CD14-positive monocyte (primary cell): Measurements from ENCODE around the gene HSPA1L. TPM values are rescaled to one million over a fixed set of nuclear protein-coding genes. Genes with fewer than 3 reads are reported as not detected.
A peak's percentile ranks its signal among the peaks of the same experiment; 100 is the strongest.

Experiments
- DNase-seq, 3 donors: peaks; one replicate each; pipeline ENCODE4 v3.0.0-alpha.2; 2011 to 2022
- H2AFZ ChIP-seq: 2 replicates; pipeline ENCODE4 v1.6.0; 2012; ENCODE audit warnings: mild to moderate bottlenecking, low read depth, low read length, inconsistent platforms; ENCODE audit not compliant: insufficient read depth, poor library complexity, severe bottlenecking
- H3K27ac ChIP-seq, 2 donors: 1 replicate in 1 of 2; 2 replicates in 1 of 2; pipeline ENCODE4 v1.5.1; 2012 to 2013; ENCODE audit warnings: low read length in 2 of 2, control low read depth in 1 of 2, inconsistent platforms in 1 of 2, low read depth in 1 of 2, mild to moderate bottlenecking in 1 of 2
- H3K27me3 ChIP-seq, 2 donors: one replicate each; pipeline versions ENCODE4 v1.6.0 to v1.6.1; 2011 to 2013; ENCODE audit warnings: low read length in 2 of 2; ENCODE audit not compliant: control insufficient read depth in 2 of 2, insufficient read depth in 2 of 2
- H3K36me3 ChIP-seq, 2 donors: replicated peaks in 1 of 2; 1 replicate in 1 of 2; 2 replicates in 1 of 2; pipeline versions ENCODE4 v1.5.1 to v1.6.1; 2012 to 2013; ENCODE audit warnings: low read length in 2 of 2, control low read depth in 1 of 2, inconsistent platforms in 1 of 2, mild to moderate bottlenecking in 1 of 2; ENCODE audit not compliant: insufficient read depth in 2 of 2, control insufficient read depth in 1 of 2
- H3K4me1 ChIP-seq, 2 donors: 1 replicate in 1 of 2; 2 replicates in 1 of 2; pipeline versions ENCODE4 v1.5.1 to v1.6.1; 2012 to 2013; ENCODE audit warnings: low read length in 2 of 2, control low read depth in 1 of 2, inconsistent platforms in 1 of 2, mild to moderate bottlenecking in 1 of 2, moderate library complexity in 1 of 2; ENCODE audit not compliant: insufficient read depth in 2 of 2, control insufficient read depth in 1 of 2
- H3K4me2 ChIP-seq: replicated peaks from 2 replicates; pipeline ENCODE3; 2012; ENCODE audit warnings: low read length, moderate library complexity, mild to moderate bottlenecking; ENCODE audit not compliant: poor library complexity, severe bottlenecking; ENCODE audit errors: extremely low read depth
- H3K4me3 ChIP-seq, 3 experiments: fragments of 200-600 bp in 1 of 3; sonication (generic) in 1 of 3; replicated peaks in 1 of 3; 1 replicate in 2 of 3; 2 replicates in 1 of 3; pipeline ENCODE4 v1.5.1; 2011 to 2013; ENCODE audit warnings: low read length in 3 of 3, mild to moderate bottlenecking in 3 of 3, control low read depth in 2 of 3, low read depth in 2 of 3, inconsistent platforms in 1 of 3, moderate library complexity in 1 of 3
- H3K79me2 ChIP-seq: 2 replicates; pipeline ENCODE4 v1.6.0; 2012; ENCODE audit warnings: mild to moderate bottlenecking, control low read depth, inconsistent platforms, low read length, moderate library complexity; ENCODE audit not compliant: insufficient read depth
- H3K9ac ChIP-seq: 2 replicates; pipeline ENCODE4 v1.6.0; 2017; ENCODE audit warnings: low read length, mild to moderate bottlenecking; ENCODE audit not compliant: insufficient read depth, poor library complexity, severe bottlenecking
- H3K9me3 ChIP-seq, 2 donors: replicated peaks in 1 of 2; 1 replicate in 1 of 2; 2 replicates in 1 of 2; pipeline versions ENCODE4 v1.5.1 to v1.6.1; 2012 to 2013; ENCODE audit warnings: low read length in 2 of 2, control low read depth in 1 of 2; ENCODE audit not compliant: control insufficient read depth in 1 of 2, insufficient read depth in 1 of 2
- H4K20me1 ChIP-seq: 2 replicates; pipeline ENCODE4 v1.6.0; 2012; ENCODE audit warnings: mild to moderate bottlenecking, low read length, control low read depth, moderate library complexity; ENCODE audit not compliant: insufficient read depth
- H3K27ac Mint-ChIP-seq, 7 donors: one replicate each; pipeline ENCODE4 v1.8.0; 2020; ENCODE audit warnings: mild to moderate bottlenecking in 7 of 7, mixed read lengths in 7 of 7, moderate library complexity in 6 of 7, inconsistent platforms in 2 of 7
- H3K27me3 Mint-ChIP-seq, 3 donors: one replicate each; pipeline ENCODE4 v1.8.0; 2021 to 2022; ENCODE audit warnings: low read depth in 3 of 3, mild to moderate bottlenecking in 3 of 3, mixed read lengths in 3 of 3, moderate library complexity in 3 of 3, inconsistent platforms in 1 of 3
- H3K36me3 Mint-ChIP-seq, 2 donors: one replicate each; pipeline ENCODE4 v1.8.0; 2020; ENCODE audit warnings: mixed read lengths in 2 of 2, inconsistent platforms in 1 of 2, mild to moderate bottlenecking in 1 of 2
- H3K4me1 Mint-ChIP-seq: one replicate; pipeline ENCODE4 v1.8.0; 2020; ENCODE audit warnings: mild to moderate bottlenecking, mixed read lengths
- H3K4me3 Mint-ChIP-seq, 2 donors: one replicate each; pipeline ENCODE4 v1.8.0; 2020; ENCODE audit warnings: mild to moderate bottlenecking in 2 of 2, mixed read lengths in 2 of 2, moderate library complexity in 1 of 2
- H3K9me3 Mint-ChIP-seq, 7 donors: one replicate each; pipeline ENCODE4 v1.8.0; 2020 to 2022; ENCODE audit warnings: mixed read lengths in 7 of 7, mild to moderate bottlenecking in 6 of 7, moderate library complexity in 6 of 7, inconsistent platforms in 2 of 7
- WGBS: methylation state at CpG from one replicate; pipeline ENCODE4 v1.1.5; 2013; ENCODE audit warnings: missing lambda C conversion rate; ENCODE audit not compliant: insufficient coverage; 5-methylcytosine and 5-hydroxymethylcytosine counted together
- intact Hi-C, 2 donors: fragments of 100-400 bp; cut with micrococcal nuclease; formaldehyde crosslinking; loops; one replicate each; pipeline versions ENCODE4 v1.15.0 to v1.15.1; 2023
- polyA plus RNA-seq, 3 donors: library from polyadenylated mRNA; depleted of rRNA in 1 of 3; unstranded in 2 of 3; stranded (reverse) in 1 of 3; fragments of 300-500 nt in 2 of 3; fragments of >200 nt in 1 of 3; fragmentation: Illumina TruSeq in 2 of 3; gene quantifications; 1 replicate in 2 of 3; 2 replicates in 1 of 3; pipeline ENCODE4 v1.2.3, GENCODE V29; 2012 to 2021
- TF ChIP-seq, protein P1 (sequence below): fragments of 200-600 bp; IDR thresholded peaks from one replicate; pipeline ENCODE4 v1.8.0; 2022; ENCODE audit warnings: antibody characterized with exemption, mild to moderate bottlenecking

Gene HSPA1L
- polyA plus RNA-seq, 3 donors, result 0.53 to 0.72 (median 0.55) TPM

DNA sequence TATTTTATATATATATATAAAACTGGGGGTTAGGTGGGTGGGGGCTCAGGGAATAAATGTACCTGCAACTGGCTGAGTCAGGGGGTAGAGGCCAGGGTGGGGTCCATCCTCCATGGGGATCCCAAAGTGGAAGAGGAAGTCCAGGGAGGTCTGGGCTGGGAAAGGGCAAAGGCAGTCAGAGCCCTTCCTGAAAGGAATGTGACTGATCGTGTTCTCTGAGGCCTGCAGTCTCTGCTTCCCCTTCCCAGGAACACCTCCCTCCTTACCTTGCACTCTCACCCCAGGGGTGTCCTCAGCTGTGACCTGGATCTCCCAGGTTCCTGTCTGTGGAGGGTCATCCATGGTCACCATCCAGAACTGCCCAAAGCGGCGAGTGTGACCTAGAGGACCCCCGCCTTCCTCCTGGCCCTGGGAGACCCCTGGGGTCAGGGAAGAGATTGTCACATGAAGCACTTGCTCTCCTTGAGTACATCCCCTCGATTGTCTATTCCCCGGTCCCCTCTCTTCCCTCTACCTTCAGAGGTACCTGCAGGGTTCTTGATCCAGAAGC lies 47.9 kb downstream of the HSPA1L start:
- TF ChIP-seq, protein P1, sequence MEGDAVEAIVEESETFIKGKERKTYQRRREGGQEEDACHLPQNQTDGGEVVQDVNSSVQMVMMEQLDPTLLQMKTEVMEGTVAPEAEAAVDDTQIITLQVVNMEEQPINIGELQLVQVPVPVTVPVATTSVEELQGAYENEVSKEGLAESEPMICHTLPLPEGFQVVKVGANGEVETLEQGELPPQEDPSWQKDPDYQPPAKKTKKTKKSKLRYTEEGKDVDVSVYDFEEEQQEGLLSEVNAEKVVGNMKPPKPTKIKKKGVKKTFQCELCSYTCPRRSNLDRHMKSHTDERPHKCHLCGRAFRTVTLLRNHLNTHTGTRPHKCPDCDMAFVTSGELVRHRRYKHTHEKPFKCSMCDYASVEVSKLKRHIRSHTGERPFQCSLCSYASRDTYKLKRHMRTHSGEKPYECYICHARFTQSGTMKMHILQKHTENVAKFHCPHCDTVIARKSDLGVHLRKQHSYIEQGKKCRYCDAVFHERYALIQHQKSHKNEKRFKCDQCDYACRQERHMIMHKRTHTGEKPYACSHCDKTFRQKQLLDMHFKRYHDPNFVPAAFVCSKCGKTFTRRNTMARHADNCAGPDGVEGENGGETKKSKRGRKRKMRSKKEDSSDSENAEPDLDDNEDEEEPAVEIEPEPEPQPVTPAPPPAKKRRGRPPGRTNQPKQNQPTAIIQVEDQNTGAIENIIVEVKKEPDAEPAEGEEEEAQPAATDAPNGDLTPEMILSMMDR, result no peak
- H3K4me1 Mint-ChIP-seq, result peaks cover 29% of the 10 kb centered on the region
- H3K4me3 Mint-ChIP-seq, result peak overlapping the region in 1 of 2 donors; percentile 31
- H3K36me3 Mint-ChIP-seq, result peaks cover 8 to 17% of the 10 kb centered on the region in 2 donors
- Histone ChIP-seq H3K9ac (no peak overlapping the region), H3K9me3 (no peaks in the 10 kb centered on the region), H4K20me1 (no peaks in the 10 kb centered on the region), H3K36me3 (peaks cover 0 to 7% of the 10 kb centered on the region in 2 donors), H3K4me3 (no peak overlapping the region), H2AFZ (no peak overlapping the region), H3K27ac (peak overlapping the region; percentile 2 to 53), H3K4me2 (no peak overlapping the region), H3K27me3 (no peaks in the 10 kb centered on the region), H3K4me1 (peaks cover 29 to 30% of the 10 kb centered on the region in 2 donors), H3K79me2 (no peaks in the 10 kb centered on the region)
- intact Hi-C loops, result loop anchor here in 1 of 2 donors (5.0 kb wide), 2 partner anchors 35 to 90 kb away; no protein-coding TSS in a partner anchor
- peak overlapping the region in 6 of 7 donors; percentile 11 to 92 (median 64) for H3K27ac Mint-ChIP-seq
- H3K9me3 Mint-ChIP-seq, result peaks cover 0 to 1% (median 0%) of the 10 kb centered on the region in 7 donors
- peak in 1 of 3 donors; percentile 20 for DNase-seq
- 97% methylated on average over 4 of the region's 6 CpGs for WGBS
- peaks cover 0 to 11% (median 4%) of the 10 kb centered on the region in 3 donors for H3K27me3 Mint-ChIP-seq

DNA sequence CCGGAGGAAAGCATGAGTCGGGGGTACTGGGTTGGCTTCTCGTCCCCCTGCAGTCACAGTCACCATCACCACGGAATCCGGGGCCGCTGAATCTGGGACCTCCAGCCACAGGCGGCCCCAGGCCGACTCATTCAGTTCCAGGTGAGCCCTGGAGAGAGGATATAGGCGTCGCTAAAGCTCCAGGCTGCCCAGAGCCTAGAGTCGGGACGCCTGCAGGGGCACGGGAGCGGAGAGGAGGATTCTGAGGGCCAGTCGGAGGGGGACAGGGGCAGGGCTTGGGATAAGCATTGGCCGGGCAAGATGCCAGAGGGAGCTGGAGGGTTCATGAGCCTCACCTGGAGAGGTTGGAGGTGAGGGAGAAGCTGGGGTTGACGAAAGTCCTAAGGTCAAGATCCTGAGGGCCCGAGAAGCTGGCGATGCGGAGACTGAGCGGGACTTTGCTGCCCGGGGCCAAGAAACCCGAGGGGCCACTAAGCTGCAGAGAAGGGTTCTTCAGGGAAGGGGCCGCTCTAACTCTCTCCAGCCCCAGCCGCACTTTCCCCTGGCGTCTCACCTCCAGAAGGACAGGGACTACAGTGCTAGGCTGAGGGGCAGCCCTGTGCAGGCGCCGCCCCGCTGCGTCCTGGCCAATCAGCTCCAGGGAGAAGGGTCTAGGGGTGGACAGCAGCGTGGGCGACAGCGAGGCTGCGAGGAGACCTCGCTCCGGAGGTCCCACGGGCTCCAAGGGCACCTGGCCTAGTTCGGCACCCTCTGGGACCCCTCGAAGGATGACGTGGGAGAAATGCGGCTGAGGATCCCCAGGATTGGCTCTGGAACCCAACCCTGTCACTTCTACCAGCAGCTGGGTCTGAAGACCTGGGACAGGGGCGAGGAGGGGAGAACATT lies 48.9 kb downstream of the HSPA1L start:
- no peaks in the 10 kb centered on the region for H3K79me2 ChIP-seq
- Mint-ChIP-seq H3K27me3 (peaks cover 0 to 11% (median 4%) of the 10 kb centered on the region in 3 donors), H3K4me3 (no peak overlapping the region), H3K9me3 (peaks cover 0 to 1% (median 0%) of the 10 kb centered on the region in 7 donors), H3K36me3 (peaks cover 17 to 27% of the 10 kb centered on the region in 2 donors), H3K4me1 (peaks cover 29% of the 10 kb centered on the region), H3K27ac (peak overlapping the region in 4 of 7 donors; percentile 49 to 77 (median 70))
- no peak overlapping the region for H3K4me2 ChIP-seq
- no peaks in the 10 kb centered on the region for H3K27me3 ChIP-seq
- TF ChIP-seq, protein P1, result no peak
- no peak overlapping the region for H3K9ac ChIP-seq
- DNase-seq, result no peak
- H4K20me1 ChIP-seq, result no peaks in the 10 kb centered on the region
- H3K27ac ChIP-seq, result no peak overlapping the region
- H3K4me3 ChIP-seq, result no peak overlapping the region
- peaks cover 29 to 30% of the 10 kb centered on the region in 2 donors for H3K4me1 ChIP-seq
- intact Hi-C loops, result loop anchor here in 1 of 2 donors (5.0 kb wide), 2 partner anchors 34 to 89 kb away; no protein-coding TSS in a partner anchor
- H3K9me3 ChIP-seq, result no peaks in the 10 kb centered on the region
- H3K36me3 ChIP-seq, result peaks cover 5 to 17% of the 10 kb centered on the region in 2 donors
- 91% methylated on average over 34 of the region's 42 CpGs for WGBS
- no peak overlapping the region for H2AFZ ChIP-seq
